Kidney tubule cell (primary cell): ENCODE measurements around the gene FLT3.

ENCODE experiments used
- DNase-seq: peaks from one replicate; pipeline ENCODE4 v3.0.0-alpha.2; 2018; ENCODE audit warnings: low spot score

FLT3 gene

DNA sequence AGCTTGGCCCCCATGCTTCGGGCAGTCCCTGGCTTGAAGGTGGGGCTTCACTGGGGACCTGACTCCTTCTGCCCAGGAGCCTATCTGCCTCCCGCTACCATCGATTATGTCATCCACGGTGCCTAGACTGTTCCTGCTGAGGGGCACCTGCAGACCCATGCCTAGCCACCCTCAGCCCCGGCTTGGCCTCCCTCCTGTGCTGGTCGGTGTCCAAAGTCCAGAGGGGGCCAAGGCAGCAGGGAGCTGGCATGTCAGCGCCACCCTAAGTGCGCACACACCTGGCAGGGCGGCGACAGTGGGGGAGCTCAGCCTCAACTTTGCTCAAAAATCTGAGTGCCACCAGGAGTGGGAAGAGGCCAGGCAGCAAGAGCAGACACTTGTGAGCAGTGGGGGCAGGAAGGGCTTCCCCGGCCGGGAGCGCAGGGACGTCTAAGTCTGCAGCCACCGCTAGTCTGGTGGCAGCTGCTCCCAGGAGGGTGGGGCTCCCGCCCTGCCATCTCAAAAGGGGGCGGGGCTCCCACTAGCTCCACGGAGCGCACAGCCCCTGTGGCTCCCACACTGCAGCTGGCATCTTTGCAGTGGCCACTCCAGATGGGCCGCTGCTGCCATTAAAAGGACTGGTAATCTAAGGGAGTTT lies 98.4 kb downstream of the FLT3 start:
- DNase-seq, result no peak

DNA sequence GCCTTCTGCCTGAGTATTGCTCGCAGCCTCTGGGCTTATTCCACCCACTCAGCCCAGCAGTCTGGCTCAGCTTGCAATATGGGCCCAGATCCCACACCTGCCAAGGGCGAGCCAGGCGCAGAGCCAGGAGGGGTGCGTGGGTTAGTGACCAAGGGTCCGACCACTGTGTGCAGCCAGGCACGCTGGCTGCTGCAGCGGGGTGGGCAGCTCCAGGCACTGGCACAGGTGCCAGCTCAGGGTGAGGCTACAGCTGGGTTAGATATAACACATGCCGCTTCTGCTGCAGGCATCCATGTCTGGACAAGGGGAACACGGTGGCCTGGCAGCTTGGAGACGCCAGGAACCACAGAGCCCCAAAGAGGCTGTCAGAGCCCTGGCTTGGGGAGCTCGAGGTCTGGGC lies 99.3 kb downstream of the FLT3 start:
- no peak for DNase-seq

DNA sequence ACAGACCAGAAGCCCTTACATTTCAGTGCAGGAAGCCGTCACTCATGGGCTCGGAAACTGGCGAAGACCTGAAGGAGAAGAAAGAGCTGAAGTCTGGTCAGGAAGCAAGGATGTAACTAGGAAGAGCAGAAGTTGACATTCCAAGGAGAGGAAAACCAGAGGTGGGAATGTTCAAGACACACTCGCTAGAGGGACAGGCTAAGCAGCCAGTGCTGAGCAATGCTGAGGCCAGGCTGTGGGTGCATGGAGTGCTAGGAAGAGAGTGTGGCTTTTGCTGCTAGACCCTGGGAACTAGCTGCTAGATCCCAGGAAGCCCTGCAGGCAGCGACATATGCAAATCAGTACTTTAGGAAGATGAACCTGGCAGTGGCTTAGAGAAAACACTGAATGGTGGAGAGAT lies 99.8 kb downstream of the FLT3 start:
- no peak for DNase-seq

DNA sequence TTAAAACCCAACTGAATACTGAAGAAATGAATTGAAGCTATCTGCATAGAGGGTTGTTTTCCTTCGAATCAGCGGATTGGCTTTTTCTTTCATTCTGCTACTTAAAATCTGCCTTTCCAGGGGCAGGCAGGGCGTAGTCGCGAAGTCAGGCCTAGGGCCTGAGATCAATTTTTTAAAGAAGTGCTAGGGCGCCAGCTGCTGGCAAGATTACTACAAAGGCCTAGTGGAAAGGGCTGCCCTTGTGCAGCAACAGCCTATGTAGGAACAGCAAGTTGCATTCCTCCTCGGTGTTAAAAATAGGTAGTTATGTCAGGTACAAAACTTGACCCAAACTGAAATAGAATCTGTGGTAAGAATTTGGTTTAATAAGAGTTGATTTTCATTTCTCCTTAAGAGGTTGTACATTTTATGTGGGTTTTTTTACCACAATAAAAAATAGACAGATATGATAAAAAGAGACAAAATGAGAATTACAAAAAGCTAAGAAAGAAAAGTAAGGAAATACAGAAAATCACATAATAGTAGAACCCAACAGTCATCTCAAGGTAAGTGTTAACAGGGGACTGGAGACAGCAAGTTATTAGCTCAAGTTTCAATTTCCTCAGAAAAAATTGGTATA lies 102.4 kb downstream of the FLT3 start:
- DNase-seq, result peak; percentile 59

DNA sequence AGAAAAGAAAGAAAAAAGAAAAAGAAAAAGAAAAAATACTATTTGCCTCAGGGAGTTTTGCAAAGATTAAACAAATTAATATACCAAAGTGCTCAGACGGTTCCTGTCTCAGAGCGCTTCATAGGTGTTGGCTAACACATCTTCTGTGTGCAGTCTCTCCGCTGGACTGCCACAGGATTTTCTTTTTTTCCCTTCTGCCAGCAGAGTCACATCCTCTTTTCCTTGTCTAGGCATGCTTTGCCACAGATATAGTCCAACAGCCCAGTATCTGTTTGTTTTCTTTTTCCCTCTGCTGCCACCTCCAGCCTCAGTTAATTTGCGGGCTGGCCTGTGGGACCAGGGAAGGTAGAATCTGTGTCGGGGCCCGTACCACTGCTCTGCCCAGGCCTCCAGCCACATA lies 108.5 kb downstream of the FLT3 start:
- no peak for DNase-seq

DNA sequence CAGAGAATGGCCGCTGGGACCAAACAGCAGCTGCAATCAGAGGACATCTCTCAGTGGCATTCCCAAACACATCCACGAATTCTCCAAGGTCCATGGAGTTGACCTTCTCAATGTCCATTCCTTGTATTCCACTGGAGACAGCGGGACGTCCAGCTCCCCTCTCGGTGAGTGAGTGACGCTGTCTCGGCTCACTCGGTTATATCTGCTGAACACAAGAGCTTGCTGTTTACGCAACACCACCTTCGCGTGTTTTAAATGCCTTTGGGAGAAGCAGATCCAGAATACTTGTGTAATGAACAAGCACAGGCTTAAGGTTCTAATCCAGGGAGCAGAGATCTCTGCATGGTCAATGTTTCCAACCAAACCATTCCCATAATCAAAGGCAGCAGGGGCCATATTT lies 111.9 kb downstream of the FLT3 start, which contains the start of gene URAD:
Gene URAD (minus strand): TSS at position 174 of the 400 bp plus-strand sequence. CDS start 56 bp downstream, at position 118.
- no peak for DNase-seq

DNA sequence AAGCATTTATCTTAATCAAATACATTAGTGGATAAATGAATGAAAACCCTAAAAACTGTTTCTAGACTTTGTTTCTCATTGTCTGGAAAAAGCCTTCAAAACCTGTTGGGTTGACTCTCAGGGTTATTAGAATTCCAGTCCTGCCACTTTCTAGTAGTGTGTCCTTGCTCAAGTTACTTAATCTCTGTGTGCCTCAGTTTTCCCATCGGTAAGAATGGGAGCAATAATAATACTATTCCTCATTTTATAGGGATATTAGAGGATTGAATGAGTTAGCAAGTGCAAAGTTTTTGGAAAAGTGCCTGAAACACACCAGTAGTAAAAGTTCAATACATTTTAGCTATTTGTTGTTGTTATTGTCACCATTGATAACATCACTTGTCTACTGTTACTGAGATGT lies 114.8 kb downstream of the FLT3 start:
- DNase-seq, result no peak

DNA sequence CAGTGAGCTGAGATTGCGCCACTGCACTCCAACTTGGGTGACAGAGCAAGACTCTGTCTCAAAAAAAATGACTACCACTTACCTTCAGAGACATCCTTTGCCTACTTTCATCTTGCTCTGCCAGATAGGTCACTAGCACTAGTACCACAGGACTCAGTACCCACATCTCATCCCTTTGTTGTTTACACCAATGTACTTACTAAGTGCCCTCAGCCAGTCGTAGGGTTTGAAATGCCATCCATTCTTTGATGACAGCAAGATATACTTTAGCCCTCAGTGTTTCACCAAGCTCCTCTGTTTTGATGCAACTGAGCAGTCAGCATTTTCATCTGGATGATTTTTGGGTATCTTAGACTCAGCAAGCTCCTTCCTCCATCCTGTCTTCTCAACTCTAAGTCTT lies 118.0 kb downstream of the FLT3 start:
- DNase-seq, result no peak

DNA sequence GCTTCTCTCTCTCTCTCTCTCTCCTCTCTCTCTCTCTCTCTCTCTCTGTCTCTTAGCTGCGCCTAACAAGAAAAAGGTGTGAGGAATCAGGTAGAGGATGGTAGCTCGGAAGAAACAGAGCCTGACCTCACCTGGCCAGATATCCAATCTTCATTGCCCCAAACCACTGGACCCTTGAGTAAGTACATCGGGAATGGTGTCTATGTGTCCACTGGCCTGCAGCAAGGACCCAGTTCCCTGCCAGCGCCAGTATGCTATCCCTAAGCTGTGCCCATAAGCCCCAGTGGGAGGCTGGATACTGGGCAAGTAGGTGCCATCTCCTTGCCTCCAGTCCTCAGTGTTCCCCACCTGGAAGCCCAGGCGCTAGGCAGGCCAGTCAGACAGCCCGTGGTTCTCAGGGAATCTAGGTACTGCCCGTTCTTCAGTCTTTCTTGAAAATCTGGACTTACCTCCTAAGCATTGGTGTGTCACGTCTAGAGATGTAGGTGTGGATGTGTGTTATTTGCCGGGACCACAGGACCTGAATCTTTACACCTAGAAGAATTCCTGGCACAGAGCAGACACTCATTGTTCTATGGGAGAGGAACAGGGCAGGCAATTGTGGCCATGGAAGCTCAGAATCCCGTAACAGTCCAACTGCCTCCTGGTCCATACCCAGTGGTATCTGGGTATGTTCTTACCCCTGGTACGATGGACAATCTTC lies 119.2 kb downstream of the FLT3 start:
- DNase-seq, result no peak

DNA sequence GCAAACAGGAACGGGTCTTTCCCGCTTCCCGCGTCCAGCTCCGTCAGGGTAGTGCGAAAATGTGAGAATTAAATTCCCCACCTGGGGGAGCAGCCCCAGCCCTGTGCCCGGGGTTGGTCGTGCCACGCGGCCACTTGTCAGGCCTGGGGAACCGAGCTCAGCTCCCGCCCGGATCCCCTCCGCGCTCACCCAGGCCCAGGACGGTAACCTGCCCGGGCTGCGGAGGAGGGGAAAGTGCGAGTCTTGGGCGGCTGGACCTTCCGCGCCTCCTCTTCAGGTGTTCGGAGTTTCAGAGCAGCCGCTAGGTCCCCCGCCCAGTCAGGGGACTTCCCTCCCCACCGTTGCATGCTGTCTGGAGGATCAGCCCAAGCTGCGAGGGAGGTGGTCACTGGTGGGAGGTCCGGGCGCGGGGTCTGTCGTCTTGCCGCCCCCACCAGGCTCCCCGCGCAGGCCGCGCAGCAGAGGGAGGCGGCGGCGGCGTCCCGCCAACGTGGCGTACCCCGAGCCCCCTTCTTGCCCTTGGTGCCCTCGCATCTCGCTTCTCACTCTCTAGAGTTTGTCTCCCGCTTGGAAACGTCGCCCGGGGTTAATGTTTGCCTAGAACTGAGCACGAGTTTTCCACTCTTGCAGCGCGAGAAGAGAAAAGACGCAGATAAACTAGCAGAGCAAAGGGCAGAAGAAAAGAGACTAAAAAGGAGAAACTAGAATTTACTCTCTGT lies 119.9 kb downstream of the FLT3 start:
- DNase-seq, result no peak

DNA sequence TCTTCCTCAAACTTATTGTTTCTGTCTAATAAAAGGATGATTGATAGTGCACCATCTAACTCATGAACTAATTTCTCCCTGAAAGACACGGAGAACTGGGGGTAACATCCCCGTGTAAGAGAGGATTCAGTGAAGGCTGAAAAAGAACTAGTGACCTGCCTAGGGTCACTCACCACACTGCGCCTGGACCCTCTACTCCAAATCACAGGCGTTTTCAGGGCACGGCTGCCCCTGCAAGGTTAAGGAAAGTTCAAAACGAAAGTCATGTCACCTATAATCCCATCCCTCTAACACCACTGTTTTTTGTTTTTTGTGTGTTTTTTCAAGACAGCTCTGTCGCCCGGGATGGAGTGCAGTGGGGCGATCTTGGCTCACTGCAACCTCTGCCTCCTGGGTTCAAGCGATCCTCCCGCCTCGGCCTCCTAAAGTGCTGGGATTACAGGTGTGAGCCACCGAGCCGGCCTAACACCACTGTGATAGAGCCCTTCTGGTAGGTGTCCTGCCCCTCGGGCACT lies 120.6 kb downstream of the FLT3 start:
- no peak for DNase-seq

DNA sequence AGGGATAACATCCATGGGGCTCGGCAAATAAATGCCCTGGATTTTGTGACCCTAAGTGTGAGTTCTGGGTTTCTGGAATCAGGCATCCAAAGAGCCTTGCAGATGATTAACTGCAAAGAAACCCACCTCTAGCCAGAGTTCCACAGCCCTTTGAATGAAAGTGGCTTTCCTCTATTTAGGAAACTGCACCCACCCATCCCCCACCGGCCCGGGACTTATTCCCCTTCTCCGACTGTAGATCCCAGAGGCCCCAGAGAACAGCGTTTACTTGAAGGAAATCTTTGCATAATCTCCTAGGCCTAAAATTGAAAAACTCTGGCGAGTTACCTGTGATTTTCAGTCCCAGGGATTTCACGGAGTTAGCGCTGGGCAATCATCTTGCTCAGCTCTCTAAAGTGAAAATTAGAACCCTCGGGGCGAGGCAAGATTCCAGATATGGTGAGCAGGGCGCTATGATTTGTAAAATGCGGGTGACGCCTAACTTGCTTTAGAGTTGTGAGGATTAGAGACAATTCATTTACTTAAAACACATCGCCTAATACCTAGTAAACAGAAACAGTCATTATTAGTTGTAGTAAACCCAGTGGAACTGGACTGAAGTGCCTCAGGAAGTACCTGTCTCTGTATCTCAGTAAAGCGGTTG lies 121.3 kb downstream of the FLT3 start:
- no peak for DNase-seq

DNA sequence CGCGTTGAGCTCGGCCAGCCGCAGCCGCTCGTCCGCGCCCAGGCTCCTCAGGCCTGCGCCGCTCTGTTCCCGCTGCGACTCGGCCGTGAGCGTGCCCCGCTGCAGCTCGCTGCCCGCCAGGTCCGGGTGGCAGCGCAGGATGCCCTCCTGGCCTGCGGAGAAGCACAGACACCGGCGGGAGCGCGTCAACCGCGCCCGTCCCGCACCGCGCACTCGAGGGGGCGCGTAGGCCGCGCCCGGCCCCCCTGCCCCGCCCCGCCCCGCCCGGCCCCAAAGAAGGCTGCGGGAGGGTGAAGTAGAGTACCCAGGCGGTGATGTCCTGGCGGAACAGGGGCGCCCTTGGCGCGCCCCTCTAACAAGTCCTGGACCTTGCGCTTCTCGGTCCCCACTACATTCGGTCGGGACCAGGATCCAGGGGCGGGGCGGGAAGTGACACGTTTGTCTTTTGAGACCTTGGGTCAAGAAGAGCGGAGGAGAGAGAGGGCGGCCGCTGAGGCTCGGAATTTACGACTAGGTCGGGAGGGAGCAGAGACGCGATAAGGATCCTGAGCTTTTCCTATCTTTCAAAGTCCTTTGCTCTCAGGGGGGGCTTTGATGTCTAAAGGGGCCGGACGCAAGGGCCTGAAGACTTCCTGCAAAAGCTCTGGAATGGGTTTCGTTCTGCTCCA lies 121.9 kb downstream of the FLT3 start:
- no peak for DNase-seq

DNA sequence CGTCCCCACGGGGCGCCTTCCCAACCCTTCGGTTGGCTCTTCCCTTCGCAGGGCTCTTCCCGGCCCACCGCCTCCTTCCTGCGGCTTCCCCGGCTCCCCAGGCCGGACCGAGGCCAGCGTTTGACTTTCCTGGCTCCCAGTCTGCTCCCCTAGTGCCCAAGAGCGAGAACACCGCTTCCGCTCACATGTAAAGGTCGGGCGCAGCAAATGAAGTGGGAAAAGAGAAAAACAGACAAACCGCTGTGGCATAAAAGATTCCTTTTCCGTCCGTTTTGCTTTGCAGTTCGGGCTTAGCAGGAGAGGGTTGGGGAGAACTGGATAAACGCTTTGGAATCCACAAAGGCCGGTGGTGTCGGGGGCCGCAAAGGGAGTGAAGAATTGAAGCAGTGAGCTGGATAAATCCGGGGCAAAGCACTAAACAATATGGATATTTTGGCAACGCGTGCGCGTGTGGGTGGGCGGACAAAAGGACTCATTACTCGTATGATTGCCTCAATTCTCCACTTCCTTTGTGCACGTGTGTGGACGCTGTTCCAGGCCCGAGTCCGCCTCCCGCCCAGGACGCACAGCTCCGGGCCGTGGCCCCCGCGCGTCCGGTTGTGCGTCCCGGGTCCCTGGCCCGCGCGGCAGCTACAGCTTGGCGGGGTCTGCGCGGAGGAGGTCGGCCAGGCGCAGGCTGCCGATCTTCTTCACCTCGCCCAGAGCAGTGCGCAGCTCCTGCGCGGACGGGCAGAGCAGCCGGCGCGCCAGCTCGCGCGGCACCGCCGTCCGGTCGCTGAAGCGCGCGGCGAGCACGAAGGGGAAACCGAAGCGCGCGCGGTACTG lies 122.7 kb downstream of the FLT3 start:
- no peak for DNase-seq

DNA sequence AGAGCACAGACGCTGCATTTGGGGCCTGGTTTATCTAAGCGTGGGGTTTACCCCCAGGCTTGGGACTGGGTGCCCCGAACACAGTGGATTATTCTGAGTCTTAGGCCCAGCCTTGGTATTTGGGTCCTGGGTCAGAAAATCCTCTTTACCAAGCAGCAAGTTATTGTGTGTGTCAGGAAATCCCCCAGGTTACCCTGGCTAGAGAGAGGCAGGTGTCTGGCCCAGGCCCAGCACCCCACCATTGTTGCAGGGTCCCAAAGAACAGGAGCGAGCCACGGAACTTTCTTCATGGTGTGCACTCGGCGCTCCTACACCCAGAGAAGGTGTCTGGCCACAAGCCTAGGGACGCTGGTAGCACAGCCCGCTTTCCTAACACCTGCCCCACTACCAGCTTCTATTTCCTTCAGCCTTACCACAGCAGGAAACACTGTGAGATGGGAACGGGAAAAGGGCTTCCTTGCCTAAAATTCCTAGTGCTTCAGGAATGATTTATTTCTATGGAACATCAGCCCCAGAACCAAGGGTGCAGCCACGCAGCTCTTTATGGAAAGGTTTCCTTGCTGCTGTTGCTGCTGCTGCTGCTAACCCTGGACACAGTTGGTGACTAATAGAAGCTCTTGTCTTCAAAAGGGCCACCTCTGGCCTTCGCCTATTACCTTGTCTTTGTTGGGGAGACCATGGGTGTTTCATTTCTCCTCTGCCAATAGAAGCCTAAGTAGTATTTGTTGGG lies 123.8 kb downstream of the FLT3 start:
- DNase-seq, result no peak

DNA sequence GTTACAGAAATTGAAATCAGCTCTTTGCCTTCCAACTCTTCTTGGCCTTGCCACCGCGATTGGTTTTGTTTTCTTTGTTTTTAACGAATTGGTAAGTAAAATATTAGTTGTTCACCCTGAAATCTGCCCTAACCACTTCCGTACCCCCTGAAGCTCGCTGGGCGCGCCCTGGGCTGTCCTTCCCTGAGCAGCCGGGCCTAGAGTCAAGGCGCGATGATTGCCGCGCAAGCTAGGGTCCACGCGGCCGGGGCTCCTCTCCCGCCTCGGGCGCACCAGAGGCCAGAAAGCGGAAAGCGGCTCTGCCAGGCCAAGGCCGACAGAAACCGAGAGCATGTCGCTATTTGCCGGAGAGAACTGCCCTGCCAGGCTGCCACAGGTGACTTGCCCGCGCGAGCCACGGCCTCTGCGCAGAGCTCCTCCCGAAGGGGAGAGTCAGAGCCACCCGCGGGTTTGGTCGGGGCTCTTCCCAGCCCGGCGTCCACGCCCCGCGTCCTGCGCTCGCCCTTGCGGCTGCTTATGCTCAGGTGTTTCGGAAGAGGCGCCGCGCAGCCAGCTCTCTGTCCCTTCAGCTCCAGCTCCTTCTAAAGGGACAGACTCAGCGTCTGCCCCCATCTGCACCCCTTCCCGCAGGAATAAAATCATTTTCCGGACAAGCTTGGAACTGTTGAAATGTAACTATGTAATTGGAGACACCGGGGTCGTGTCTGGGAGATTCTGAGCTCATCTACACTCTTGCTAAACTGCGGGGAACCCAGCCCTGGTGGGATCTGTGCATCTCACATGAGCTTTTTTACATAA lies 124.6 kb downstream of the FLT3 start:
- no peak for DNase-seq

DNA sequence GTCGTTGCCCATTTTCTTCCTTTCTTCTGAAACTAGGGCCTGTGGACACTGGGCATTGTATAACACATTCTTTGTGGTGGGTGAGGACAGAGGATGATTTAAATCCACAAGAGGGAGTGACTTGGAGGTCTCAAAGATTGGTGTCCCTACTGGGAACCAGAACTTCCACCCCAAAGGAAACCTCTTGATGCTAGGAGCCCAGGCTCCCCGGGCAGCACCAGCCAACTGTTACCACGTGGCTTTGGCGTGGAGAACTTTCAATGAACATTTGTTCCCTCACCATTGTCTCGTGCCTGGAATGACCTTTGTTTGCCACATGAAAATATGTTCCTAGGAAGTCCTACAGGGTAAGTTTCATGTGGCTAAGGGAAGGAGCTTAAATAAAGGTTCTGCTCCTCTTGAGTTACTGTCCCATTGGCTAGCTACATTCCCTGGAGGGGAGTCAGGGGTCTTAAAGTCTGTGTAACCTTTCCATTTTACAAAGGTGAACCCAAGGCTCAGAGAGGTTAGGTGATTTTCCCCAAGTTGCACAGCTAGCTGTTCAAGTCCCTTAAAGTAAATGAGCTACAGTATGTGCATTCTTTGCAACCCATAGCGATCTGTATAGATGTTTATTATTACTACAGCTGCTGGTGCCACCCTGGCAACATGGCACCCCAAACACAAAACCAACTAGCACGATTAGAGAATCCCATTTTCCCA lies 126.3 kb downstream of the FLT3 start:
- no peak for DNase-seq

DNA sequence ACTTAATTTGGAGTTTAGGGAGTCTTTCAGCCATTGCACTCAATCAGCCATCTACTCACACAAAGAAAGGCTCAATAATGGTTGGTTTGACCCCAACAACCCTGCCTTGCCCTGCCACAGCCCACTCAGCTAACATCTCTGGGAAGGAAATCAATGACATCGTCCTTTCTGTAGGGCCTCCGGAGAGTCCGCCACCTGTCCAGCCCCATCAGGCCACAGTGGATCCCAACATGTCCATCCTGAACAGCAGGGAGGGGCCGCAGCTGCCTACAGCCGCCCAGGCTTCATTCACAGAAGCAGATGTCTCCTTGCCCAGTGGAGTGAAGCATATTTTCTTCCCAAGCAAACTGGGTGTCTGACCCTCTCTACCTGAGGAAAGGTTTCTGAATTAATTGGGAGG lies 127.1 kb downstream of the FLT3 start:
- no peak for DNase-seq

DNA sequence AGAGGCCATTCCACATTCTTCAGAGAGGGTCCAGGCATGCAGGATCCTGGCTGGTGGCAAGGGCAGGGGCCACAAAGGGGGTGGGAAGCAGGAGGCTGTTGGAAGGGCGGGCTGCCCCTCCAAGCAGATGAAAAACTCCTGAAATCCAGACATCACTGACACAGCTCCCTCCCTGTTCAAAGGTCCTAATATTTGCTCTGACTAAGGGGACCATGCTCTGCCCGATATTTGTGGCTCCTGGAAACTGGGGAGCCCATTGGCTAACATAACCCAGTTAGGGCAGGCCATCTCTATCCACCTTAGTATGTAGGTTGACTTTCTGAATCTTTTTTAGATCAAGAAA lies 127.9 kb downstream of the FLT3 start:
- DNase-seq, result no peak
